ENCODE results near the gene FCRL5. TPM values are rescaled to one million over a fixed set of nuclear protein-coding genes. Genes with fewer than 3 reads are reported as not detected.

Gene FCRL5
- total RNA-seq, 2 donors from 2014 or later = 0.10 to 0.12 TPM

DNA sequence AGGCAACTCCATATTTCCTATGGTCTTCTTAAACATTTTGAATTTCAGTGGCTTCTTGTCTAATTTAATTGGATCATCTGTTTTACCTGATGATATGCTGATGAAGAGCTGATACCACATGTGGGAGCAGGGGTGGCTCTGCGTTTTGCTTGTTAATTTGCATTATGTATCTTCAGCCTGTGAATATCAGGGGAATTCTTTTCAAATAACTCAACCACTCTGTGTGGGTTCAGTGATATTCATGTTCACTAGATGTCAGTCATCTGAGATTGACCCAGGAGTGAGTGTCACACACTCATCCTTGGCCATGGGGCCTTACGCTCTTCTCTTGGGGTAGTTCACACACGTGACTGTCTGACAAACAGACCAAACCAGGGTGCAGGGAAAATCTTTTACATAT, 83.0 kb downstream of the FCRL5 start:
- intact Hi-C loops (cut with DNase I) = no loop called here
- no peak for ATAC-seq
- no peak for DNase-seq

DNA sequence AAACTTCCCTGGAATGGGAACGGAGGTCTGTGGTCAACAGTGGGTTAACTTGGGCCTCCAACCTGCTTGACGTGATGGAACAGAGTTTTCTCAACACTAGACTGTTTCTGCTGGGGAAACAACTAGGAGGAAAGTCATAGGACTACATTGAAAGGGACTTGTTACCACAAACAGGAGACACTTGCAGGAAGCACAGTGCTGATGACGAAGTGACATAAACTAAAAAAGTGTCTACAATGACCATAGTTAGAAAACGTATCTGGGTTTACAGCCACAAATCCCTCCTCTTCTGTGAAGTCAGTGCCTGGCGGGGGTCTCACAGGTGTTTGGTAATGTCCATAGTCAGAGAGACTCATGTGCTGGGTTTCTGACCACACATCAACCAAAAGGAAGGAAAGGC, 86.3 kb downstream of the FCRL5 start:
- no peak for DNase-seq
- no peak for ATAC-seq
- intact Hi-C loops (cut with DNase I) = no loop called here

Other genes starting within 250 kb of the FCRL5 start
- gene FCRL4, start 45.6 kb upstream of the FCRL5 start, total RNA-seq = not detected
- gene FCRL3, start 148.3 kb upstream of the FCRL5 start, total RNA-seq = under 1 TPM; 0.10 to 0.24 TPM
- gene FCRL2, start 224.6 kb upstream of the FCRL5 start, total RNA-seq = not detected

Measured in left cardiac atrium (tissue), 4 donors.